DND-41 (cell line): ENCODE results near the gene SP100.

ENCODE experiments used
- CTCF ChIP-seq: IDR thresholded peaks from 2 replicates; pipeline ENCODE4 v1.5.1; 2012; ENCODE audit warnings: borderline replicate concordance, low read length, moderate library complexity, mild to moderate bottlenecking; ENCODE audit not compliant: poor library complexity, severe bottlenecking; ENCODE audit errors: extremely low read depth
- EZH2 ChIP-seq: IDR thresholded peaks from 3 replicates; pipeline ENCODE4 v1.6.1; 2012; ENCODE audit warnings: borderline replicate concordance, low read depth, mild to moderate bottlenecking, moderate library complexity, low read length, inconsistent platforms; ENCODE audit not compliant: severe bottlenecking

DNA sequence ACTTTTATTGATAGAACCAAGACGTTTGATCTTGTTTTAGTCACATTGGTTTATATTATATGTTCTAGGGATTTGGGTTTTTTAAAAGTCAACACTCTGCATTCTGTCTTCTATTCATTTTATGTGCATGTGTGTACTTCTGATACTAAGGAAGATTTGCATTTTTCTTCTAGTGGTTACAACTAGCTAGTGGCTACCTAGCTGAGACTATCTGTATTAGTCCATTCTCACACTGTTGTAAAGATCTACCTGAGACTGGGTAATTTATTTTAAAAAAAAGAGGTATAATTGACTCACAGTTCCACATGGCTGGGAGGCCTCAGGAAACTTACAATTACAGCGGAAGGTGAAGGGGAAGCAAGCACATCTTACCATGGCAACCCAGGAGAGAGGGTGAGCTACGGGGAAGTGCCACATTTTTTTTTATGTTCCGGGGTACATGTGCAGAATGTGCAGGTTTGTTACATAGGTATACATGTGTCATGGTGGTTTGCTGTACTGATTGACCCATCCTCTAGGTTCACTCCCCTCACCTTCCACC, 69.9 kb downstream of the SP100 start:
- TF ChIP-seq CTCF: no peak
- TF ChIP-seq EZH2: no peak
